OCI-LY7 (cell line): ENCODE results near the gene CARD14.

ENCODE experiments used
- CTCF ChIP-seq: fragments of 200-600 bp; sonication (generic); conservative IDR thresholded peaks from 2 replicates; pipeline ENCODE4 v1.5.1; 2014; ENCODE audit warnings: mild to moderate bottlenecking, antibody characterized with exemption, low read length, moderate library complexity, mixed read lengths
- EZH2phosphoT487 ChIP-seq: fragments of 200-600 bp; sonication (generic); IDR thresholded peaks from 2 replicates; pipeline ENCODE4 v1.6.1; 2018; ENCODE audit warnings: low read depth, borderline replicate concordance, mild to moderate bottlenecking, mixed run types, antibody characterized with exemption, low read length, moderate library complexity, mixed read lengths

GRCh38 chr17:80245566-80246265, 75.9 kb downstream of the CARD14 start:
- TF ChIP-seq CTCF (no peak), EZH2phosphoT487 (no peak)
